ENCODE measurements around the gene TGFB2. TPM values are rescaled to one million over a fixed set of nuclear protein-coding genes. Genes with fewer than 3 reads are reported as not detected.

The TGFB2 gene
- total RNA-seq, 1 experiment from 2014 or later: 1.2 TPM

- peaks cover 30% of the 10 kb centered on the region for H3K4me1 ChIP-seq (ENCODE audit: insufficient read depth, low read length, poor library complexity, severe bottlenecking)
- no TSS peak for BruUV-seq (replicated peaks)
- CTCF ChIA-PET: no interaction called here
- H3K4me3 ChIP-seq (ENCODE audit: low read depth, low read length, poor library complexity, severe bottlenecking): no peak overlapping the region
- H3K27me3 ChIP-seq (replicated peaks; ENCODE audit: insufficient read depth, low read depth, low read length, poor library complexity): no peaks in the 10 kb centered on the region
- TF ChIP-seq CTCF (conservative IDR thresholded peaks at IDR 0.05; ENCODE audit: low read depth, low read length) (no peak), EZH2 (IDR thresholded peaks at IDR 0.05; ENCODE audit: borderline replicate concordance, low read depth, low read length, poor library complexity, severe bottlenecking) (no peak)
- no peaks in the 10 kb centered on the region for H3K36me3 ChIP-seq (ENCODE audit: insufficient read depth, low read length, poor library complexity, severe bottlenecking)
- H3K9me3 ChIP-seq (ENCODE audit: low read depth, low read length, poor library complexity, severe bottlenecking): no peaks in the 10 kb centered on the region
- POLR2A ChIA-PET (ENCODE audit: low non-redundant PET): no interaction called here
- no peak overlapping the region for H3K27ac ChIP-seq (ENCODE audit: low read depth, low read length, poor library complexity, severe bottlenecking)
- intact Hi-C loops (cut with micrococcal nuclease; ENCODE audit: unreplicated experiment): no loop called here
- DNase-seq (ENCODE audit: low spot score): peak; percentile 18
Measured at GRCh38 chr1:218352075-218352438, 6.9 kb downstream of the TGFB2 start.

GRCh38 chr1:218353656-218354055 is 8.5 kb downstream of the TGFB2 start:
- H3K36me3 ChIP-seq (ENCODE audit: insufficient read depth, low read length, poor library complexity, severe bottlenecking): no peaks in the 10 kb centered on the region
- peaks cover 14% of the 10 kb centered on the region for H3K4me1 ChIP-seq (ENCODE audit: insufficient read depth, low read length, poor library complexity, severe bottlenecking)
- H3K27me3 ChIP-seq (replicated peaks; ENCODE audit: insufficient read depth, low read depth, low read length, poor library complexity): no peaks in the 10 kb centered on the region
- H3K9me3 ChIP-seq (ENCODE audit: low read depth, low read length, poor library complexity, severe bottlenecking): no peaks in the 10 kb centered on the region
- no peak for TF ChIP-seq EZH2 (IDR thresholded peaks at IDR 0.05; ENCODE audit: borderline replicate concordance, low read depth, low read length, poor library complexity, severe bottlenecking)
- no peak for TF ChIP-seq CTCF (conservative IDR thresholded peaks at IDR 0.05; ENCODE audit: low read depth, low read length)
- intact Hi-C loops (cut with micrococcal nuclease; ENCODE audit: unreplicated experiment): no loop called here
- POLR2A ChIA-PET (ENCODE audit: low non-redundant PET): no interaction called here
- no peak for DNase-seq (ENCODE audit: low spot score)
- CTCF ChIA-PET: no interaction called here
- BruUV-seq (replicated peaks): no TSS peak
- H3K27ac ChIP-seq (ENCODE audit: low read depth, low read length, poor library complexity, severe bottlenecking): no peak overlapping the region
- H3K4me3 ChIP-seq (ENCODE audit: low read depth, low read length, poor library complexity, severe bottlenecking): no peak overlapping the region

- no peak overlapping the region for H3K27ac ChIP-seq (ENCODE audit: low read depth, low read length, poor library complexity, severe bottlenecking)
- intact Hi-C loops (cut with micrococcal nuclease; ENCODE audit: unreplicated experiment): no loop called here
- H3K36me3 ChIP-seq (ENCODE audit: insufficient read depth, low read length, poor library complexity, severe bottlenecking): no peaks in the 10 kb centered on the region
- TF ChIP-seq EZH2 (IDR thresholded peaks at IDR 0.05; ENCODE audit: borderline replicate concordance, low read depth, low read length, poor library complexity, severe bottlenecking): no peak
- no peak for TF ChIP-seq CTCF (conservative IDR thresholded peaks at IDR 0.05; ENCODE audit: low read depth, low read length)
- ChIA-PET POLR2A (ENCODE audit: low non-redundant PET) (no interaction called here), CTCF (no interaction called here)
- no peak for DNase-seq (ENCODE audit: low spot score)
- no peak overlapping the region for H3K4me3 ChIP-seq (ENCODE audit: low read depth, low read length, poor library complexity, severe bottlenecking)
- peaks cover 10% of the 10 kb centered on the region for H3K4me1 ChIP-seq (ENCODE audit: insufficient read depth, low read length, poor library complexity, severe bottlenecking)
- H3K9me3 ChIP-seq (ENCODE audit: low read depth, low read length, poor library complexity, severe bottlenecking): no peaks in the 10 kb centered on the region
- no peaks in the 10 kb centered on the region for H3K27me3 ChIP-seq (replicated peaks; ENCODE audit: insufficient read depth, low read depth, low read length, poor library complexity)
- BruUV-seq (replicated peaks): no TSS peak
Measured at GRCh38 chr1:218355278-218355677, 10.1 kb downstream of the TGFB2 start.

All from A673 (cell line).